NCI-H748 (cell line): ENCODE measurements around the gene PUM1.
"Not testable (repeated sequence)": the region's sequence is repeated elsewhere in the genome, so short reads cannot be mapped to it uniquely, and the experiment has no call there.

ENCODE experiments used
- DNase-seq: peaks from one replicate; lab custom pipeline; 2025; ENCODE audit not compliant: unreplicated experiment; lab: John Stamatoyannopoulos, UW

Gene PUM1, protein sequence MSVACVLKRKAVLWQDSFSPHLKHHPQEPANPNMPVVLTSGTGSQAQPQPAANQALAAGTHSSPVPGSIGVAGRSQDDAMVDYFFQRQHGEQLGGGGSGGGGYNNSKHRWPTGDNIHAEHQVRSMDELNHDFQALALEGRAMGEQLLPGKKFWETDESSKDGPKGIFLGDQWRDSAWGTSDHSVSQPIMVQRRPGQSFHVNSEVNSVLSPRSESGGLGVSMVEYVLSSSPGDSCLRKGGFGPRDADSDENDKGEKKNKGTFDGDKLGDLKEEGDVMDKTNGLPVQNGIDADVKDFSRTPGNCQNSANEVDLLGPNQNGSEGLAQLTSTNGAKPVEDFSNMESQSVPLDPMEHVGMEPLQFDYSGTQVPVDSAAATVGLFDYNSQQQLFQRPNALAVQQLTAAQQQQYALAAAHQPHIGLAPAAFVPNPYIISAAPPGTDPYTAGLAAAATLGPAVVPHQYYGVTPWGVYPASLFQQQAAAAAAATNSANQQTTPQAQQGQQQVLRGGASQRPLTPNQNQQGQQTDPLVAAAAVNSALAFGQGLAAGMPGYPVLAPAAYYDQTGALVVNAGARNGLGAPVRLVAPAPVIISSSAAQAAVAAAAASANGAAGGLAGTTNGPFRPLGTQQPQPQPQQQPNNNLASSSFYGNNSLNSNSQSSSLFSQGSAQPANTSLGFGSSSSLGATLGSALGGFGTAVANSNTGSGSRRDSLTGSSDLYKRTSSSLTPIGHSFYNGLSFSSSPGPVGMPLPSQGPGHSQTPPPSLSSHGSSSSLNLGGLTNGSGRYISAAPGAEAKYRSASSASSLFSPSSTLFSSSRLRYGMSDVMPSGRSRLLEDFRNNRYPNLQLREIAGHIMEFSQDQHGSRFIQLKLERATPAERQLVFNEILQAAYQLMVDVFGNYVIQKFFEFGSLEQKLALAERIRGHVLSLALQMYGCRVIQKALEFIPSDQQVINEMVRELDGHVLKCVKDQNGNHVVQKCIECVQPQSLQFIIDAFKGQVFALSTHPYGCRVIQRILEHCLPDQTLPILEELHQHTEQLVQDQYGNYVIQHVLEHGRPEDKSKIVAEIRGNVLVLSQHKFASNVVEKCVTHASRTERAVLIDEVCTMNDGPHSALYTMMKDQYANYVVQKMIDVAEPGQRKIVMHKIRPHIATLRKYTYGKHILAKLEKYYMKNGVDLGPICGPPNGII

DNA sequence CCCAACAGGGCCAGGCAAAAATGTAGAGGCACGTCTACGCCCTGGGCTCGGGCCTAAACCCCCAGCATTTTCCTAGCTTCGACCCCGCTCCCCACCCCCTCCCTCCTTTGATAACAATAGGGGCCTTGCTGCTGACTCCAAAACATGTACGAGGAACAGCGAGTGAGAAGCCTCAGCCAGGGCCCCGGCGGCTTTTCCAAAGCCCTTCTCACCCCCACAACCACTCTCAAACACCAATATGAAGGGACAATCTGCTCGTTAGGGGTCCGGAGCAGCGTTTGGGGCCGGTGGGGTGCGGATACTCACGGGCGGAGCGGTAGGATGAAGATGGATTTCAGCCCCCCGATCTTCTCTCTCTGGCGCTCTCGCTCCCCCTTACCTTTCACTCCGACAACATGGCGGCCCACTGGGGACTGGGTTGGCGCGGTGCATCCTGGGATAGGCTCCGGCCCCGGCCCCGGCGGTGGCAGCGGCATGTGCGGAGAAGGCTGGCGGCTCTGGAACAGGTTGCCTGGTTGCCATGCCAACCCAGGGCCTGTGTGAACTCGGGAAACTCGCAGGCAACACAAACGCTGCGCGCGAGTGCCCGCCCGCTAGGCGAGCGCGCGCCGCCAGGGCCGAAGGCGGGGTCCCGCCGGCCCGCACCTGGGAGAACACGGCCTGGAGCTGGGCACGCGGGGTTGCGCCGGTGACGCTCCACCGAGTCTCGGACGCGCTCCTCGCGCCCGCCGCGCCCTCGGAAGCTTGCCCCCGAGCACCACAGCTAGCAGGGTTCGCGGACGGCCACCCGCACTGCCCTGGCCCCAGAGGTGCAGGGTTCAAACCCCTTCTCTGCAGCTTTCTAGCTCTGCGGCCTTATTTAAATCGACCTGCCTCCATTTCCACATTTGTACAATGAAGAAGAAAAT lies at the start of gene PUM1:
Gene PUM1 (minus strand): TSS at position 408 of the 908 bp plus-strand sequence. CDS start 6,151 bp downstream, outside the sequence.
- peak; percentile 99 for DNase-seq

DNA sequence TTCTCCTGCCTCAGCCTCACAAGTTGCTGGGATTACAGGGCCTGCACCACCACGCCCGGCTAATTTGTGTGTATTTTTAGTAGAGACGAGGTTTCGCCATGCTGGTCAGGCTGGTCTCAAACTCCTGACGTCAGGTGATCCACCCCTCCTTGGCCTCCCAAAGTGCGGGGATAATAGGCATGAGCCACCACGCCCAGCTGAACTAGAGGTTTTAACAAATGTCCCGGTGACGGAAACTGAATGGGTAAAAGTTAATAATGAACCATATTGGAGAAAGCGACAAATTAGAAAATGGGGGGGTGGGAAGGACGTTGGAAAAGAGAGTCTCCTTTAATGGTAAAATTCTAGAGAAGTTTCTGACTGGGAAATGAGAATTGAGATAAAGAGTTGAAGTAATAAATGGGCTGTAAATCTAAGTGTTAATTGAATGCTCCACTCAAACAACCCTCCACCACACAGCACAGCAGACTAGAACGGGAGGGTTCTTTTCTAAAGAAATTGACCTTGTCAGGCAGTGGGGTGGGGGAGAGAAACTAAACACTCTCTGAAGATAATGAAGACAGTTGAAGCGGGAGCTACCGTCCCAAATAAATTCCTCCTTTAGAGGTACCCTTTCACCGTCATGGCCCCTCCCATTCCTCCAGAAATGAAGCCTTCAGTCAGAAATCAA lies 46.9 kb upstream of the PUM1 start:
- DNase-seq = no peak

DNA sequence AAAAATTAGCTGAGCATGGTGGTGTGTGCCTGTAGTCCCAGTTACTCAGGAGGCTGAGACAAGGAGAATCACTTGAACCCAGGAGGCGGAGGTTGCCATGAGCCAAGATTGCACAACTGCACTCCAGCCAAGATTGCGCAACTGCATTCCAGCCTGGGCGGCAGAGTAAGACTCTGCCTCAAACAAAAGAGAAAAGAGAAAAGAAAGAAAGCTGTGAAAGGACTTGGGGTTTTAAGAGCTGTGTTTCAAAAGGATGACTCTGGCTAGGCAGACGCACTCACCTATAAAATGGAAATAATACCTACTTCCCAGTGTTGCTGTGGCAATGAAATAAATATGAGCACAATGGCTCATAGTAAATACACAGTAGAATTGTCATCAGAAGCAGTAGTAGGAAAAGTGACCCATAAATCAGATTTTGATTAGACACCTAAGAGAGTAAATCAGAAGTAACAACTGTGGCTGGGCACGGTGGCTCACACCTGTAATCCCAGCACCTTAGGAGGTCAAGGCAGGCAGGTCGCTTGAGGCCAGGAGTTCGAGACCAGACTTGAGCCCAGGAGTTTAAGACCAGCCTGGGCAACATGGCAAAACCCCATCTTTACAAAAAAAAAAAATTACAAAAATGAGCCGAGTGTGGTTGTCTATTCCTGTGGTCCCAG lies 45.9 kb upstream of the PUM1 start:
- DNase-seq = peak; percentile 5

DNA sequence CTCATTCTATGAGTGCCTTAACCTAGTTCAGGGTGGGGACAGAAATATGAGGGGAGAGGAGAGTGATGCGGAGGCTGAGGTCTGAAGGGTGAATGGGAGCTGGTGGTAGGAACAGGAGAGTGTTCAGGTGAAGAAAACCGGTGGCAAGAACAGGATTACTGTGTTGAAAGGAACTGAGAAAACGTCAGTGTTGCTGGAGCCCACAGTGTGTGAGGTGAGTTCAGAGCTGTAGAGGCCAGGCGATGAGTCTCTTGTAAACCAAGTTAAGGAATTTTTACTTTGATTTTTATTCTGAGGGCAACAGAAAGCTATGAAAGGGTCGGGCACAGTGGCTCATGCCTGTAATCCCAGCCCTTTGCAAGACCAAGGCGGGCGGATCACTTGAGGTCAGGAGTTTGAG lies 45.3 kb upstream of the PUM1 start:
- no peak for DNase-seq

DNA sequence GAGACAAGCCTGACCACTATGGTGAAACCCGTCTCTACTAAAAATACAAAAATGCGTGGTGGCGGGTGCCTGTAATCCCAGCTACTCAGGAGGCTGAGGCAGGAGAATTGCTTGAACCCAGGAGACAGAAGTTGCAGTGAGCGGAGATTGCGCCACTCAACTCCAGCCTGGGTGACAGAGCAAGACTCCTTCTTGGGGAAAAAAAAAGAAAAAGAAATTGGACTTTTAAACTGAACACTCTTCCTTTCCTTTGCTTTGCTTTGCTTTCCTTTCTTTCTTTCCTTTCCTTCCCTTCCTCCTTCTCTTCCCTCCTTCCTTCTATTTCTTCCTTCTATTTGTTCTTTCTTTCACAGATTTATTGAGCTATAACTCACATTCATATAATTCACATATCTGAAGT lies 43.3 kb upstream of the PUM1 start:
- DNase-seq = no peak

DNA sequence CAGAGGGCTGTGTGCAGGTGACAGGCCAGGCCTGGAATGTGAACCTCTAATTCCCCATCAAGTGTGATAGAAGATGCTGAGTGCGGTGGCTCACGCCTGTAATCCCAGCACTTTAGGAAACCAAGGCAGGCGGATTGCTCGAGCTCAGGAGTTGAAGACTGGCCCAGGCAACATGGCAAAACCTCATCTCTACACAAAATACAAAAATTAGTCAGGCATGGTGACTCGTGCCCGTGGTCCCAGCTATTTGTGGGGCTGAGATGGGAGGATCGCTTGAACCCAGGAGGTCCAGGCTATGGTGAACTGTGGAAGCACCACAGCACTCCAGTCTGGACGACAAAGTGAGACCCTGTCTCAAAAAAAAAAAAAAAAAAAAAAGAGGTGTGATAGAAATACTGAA lies 40.1 kb upstream of the PUM1 start:
- no peak for DNase-seq

DNA sequence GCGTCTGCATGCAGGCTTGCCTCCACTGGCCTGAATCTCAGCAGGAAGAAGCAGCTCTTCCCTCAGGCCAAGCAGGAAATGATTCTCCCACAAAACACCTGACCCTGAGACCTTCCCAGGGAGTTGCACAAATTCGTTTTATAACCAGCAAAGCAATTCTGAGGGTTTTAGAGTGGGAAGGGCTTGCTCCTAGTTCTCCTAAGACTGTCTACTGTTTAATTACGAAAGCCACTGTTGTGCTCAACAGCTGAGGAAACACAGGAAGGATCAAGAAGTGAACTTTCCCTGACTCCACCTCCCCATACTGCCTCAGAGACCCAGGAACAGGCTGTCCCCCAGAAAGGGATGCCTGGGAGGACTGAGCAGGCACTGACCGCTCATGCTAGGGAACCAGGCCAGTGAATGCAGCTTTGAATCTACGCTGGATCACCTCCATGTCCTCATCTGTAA lies 37.0 kb upstream of the PUM1 start:
- no peak for DNase-seq

DNA sequence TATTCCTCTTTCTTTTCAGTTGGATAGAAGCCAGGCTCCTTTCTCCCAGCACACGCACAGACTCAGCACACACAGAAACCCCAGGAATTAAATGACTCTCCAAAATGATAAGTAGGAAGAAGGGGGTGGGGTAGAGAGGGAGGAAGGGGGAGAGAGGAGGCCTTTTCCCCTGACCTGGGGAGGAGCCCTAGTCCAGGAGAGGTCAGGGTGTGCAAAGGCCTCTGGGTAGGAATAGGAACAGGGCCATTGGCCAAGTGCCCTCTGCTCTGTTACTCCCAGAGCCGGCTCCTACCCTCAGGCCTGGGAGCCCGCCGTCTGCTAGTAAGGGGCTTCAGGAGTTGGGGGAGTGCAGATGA lies 35.6 kb upstream of the PUM1 start:
- DNase-seq = no peak

DNA sequence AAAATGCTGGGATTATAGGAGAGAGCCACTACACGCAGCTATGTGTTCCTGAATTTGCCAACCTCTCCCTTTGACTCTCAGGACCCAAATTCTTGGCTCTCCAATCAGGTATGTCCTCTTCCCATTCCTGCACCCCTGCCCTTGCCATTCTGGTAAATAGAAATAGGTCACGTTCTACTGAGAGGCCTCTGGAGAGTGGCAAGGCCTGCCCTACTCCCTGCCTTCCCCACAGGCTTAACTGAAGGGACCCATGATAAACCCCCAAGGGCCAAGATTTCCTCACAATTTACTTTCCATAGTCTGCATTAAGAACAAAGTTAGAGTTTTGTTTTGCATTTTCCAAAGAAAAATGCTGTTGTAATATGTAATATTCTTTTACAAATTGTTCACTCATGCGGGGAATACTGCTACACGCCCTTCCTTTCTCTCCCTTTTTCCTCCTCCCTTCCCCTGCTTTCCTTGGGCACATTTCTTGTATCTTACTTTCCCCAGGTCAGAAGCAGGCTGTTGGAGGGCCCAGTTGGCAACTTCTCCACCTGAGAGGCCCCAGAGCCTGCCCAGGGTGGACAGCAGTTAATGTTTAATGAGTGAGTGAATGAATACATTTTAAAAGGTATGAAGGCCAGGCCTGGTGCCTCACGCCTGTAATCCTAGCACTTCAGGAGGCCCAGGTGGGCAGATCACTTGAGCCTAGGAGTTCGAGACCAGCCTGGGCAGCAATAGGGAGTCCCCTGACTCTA lies 33.9 kb upstream of the PUM1 start:
- no peak for DNase-seq

DNA sequence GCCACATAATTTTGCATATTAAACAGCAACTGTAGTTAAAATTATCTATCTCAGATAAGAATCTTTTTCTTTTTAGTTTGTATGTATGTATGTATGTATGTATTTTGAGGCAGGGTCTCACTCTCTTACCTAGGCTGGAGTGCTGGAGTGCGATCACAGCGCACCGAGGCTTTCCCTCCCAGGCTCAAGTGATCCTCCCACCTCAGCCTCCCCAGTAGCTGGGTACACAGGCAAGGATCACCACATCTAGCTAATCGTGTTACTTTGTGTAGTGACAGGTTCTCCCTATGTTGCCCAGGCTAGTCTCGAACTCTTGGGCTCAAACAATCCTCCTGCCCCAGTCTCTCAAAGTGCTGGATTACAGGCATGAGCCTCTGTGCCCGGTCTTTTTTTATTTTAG lies 30.5 kb upstream of the PUM1 start:
- DNase-seq = no peak

DNA sequence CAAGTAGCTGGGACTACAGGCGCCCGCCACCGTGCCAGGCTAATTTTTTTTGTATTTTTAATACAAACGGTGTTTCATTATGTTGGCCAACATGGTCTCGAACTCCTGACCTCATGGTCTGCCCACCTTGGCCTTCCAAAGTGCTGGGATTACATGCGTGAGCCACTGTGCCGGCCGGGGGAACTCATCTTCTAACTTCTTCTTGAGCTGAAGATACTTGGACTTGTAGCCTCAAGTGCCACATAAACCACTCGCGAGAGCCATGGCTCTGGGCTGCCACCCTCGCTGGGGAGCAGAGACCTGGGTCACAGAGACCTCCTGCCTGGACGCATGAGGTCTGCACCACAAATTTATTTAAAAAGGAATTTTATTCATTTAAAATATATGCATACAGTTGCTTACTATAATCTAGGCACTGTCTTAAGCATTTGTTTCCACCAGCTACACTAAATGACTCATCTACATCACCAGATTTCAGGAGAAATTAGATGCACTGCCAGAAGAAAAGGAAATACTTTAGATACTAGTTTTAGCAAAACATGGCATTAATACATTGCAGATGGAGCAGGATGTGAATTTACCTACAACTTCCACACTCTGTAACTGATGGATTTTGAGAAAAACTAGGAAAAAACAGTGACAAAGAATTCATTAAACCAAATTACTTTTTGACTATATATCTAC lies 29.9 kb upstream of the PUM1 start:
- DNase-seq = no peak

DNA sequence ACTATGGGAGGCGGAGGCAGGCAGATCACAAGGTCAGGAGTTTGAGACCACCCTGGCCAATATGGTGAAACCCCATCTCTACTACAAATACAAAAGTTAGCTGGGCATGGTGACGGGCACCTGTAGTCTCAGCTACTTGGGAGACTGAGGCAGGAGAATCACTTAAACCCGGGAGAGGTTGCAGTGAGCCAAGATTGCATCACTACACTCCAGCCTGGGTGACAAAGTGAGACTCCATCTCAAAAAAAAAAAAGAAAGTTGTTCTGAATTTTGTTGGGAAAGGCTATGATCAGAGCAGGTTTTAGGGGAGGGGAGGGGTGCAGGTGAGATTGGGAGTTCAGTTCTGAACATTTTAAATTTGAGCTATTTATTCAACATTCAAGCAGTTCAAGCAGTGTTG lies 22.6 kb upstream of the PUM1 start:
- DNase-seq = not testable (repeated sequence)

DNA sequence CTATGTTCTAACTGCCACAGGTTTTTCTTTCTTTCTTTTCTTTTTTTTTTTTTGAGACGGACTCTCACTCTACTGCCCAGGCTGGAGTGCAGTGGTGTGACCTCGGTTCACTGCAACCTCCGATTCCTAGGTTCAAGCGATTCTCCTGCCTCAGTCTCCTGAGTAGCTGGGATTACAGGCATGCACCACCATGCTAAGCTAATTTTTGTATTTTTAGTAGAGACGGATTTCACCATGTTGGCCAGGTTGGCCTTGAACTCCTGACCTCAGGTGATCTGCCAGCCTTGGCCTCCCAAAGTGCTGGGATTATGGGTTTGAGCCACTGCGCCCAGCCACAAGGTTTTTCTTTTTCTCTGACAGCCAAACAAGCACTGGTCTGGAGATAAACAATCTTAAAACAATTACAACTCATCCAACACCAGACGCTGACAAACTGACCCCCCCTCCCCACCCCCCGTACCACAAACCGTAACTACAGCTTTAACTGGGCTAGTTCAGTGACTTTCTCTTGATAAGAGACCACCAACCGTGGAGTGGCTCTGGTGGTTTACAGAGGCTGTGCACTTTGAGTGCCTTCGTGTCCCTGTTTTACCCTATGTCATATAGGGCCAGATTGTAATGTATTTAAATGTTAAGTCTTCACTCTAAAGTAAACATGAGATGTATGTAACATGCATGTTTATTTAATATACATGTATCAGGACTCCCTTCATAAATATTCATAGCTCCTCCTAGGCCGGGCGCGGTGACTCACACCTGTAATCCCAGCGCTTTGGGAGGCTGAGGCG lies 19.5 kb upstream of the PUM1 start:
- no peak for DNase-seq

DNA sequence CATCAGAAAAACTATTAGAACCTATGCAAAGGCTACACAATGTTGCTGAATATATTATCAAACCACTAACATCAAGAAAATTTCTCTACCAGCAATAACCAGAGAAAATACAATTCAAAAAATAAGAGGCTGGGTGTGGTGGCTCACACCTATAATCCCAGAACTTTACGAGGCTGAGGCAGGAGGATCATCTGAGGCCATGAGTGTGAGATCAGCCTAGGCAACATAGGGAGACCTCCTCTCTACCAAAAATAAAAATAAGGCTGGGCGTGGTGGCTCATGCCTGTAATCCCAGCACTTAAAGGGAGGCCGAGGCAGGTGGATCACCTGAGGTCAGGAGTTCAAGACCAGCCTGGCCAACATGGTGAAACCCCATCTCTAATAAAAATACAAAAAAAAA lies 16.9 kb upstream of the PUM1 start:
- no peak for DNase-seq

DNA sequence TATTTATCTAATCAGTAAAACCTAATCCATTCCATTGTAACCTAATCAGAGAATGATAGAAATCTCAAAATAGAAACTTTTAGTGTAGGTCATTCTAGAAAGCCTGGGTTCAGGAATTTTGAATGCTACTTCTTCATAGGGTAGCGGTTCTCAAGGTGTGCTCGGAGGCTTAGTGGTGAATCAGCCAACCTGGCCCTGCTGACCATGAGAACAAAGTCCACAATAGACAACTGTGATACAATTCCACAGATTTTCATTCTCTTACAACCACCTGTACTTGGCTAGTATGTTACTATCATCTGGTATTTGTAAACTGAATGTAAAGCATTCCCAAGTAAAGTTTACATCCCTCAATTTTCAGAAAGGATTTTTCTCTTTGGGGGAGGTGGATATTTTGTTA lies 7.5 kb upstream of the PUM1 start:
- no peak for DNase-seq

DNA sequence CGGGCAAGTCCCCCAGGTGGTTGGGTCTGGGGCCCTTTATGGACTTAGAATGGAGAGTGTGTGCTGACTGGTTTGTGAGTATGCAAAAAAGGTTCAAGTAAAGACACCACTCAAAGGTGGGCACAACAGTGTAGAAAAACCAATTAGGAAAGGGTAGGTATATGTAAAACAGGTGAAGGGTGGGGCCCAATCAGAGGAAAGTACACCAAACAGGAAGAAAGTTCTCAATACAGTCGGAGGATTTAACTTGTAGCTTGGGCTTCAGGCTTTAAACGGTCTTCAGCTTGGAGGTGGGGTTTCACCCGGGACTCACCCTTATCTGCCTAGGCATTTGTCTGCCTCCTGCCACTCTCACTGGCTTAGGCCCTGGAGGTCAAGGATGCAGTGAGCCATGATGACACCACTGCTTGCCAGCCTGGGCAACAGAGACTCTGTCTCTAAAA lies 6.8 kb upstream of the PUM1 start:
- DNase-seq = no peak

DNA sequence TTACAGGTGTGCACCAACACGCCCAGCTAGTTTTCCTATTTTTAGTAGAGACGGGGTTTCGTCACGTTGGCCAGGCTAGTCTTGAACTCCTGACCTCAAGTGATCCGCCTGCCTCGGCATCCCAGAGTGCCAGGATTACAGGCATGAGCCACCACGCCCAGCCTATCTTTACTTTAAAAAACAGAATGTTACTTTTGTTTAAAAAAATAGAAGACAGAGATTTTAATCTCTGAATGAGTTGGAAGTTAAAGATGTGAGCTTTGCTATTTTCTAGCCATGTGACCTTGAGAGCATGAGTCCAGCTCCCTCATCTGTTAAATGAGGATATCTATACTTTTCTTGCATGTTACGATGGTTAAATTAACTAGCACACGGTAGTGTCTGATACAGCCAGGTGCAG lies 3.9 kb upstream of the PUM1 start:
- no peak for DNase-seq
